GM19023 (cell line): ENCODE measurements around the gene SFTPD.
A peak's percentile ranks its signal among the peaks of the same experiment; 100 is the strongest.
"Not testable (repeated sequence)": the region's sequence is repeated elsewhere in the genome, so short reads cannot be mapped to it uniquely, and the experiment has no call there.

Experiments used
- ATAC-seq: cut with Tn5 transposase; IDR thresholded peaks from one replicate; pipeline ENCODE4 v1.9.1; 2021; ENCODE audit warnings: mild to moderate bottlenecking, moderate library complexity; ENCODE audit not compliant: unreplicated experiment

The SFTPD gene

DNA sequence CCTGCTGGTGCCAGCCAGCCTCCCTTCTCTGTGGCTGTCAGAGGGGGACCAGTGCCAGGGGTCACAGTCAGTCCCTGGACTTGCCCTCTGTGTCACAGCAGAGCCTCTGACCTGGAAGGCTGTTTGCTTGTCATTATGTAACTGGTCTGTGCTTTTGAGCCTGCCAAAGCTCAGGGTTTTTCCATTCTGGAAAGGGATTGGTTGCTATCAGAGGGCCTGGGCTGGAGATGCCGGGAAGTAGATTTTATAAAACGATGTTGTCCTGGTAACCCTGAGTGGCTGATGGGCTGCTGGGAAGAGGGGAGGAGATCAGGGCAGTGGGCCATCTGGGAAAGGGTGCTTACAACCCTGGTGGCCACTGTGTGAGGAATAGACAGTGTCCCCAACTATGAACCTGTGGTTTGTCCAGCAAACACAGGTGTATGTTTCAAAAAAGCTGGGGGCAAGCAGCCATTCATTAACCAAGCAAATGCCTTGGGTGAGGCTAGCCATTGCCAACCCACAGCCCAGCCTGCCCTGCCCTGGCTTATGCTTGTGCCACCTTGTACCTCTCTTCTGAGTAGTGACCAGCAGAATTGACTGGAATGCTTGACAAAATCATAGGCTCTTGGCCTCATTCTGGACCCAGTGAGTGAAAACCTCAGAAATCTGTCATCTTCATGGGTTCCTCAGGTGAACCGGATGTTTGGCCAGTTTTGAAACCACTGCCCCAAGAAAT lies 21.6 kb downstream of the SFTPD start:
- ATAC-seq, result no peak

DNA sequence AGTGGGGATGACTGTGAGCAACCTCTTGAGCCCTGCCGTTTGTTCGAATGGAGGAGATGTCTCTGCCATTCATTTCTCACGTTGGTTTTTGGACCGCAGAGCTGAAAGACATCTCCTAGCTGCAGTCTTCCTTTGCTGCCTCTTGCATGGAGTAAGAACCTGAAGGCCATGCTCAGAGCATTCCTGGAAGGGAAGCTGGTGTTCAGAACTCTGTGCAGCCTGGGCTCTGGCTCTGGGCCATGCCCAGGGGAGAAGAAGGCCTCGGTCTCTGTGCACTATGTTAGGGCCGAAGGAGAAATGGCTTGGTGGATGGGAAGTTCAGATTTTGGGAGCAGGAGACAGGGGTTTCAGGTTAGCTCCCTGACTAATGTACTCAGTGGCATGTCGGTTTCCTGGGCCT lies 22.9 kb downstream of the SFTPD start:
- ATAC-seq, result no peak

DNA sequence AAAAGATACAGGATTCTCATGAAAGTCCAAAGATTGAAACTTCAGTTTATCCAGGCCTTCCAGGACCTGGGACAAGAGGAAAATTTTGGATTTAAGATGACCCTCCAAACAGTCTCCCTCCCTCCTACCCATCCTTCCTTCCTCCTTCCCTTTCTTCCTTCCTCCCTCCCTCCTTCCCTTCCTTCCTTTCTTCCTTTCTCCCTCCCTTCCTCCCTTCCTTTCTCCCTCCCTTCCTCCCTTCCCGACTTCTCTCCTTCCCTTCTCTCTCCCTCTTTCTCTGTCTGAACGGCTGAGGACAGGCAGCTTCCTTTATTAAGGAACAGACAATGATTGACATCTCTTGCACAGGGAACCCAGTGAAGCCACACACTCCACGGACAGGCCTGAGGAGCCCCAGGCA lies 23.3 kb downstream of the SFTPD start:
- no peak for ATAC-seq

DNA sequence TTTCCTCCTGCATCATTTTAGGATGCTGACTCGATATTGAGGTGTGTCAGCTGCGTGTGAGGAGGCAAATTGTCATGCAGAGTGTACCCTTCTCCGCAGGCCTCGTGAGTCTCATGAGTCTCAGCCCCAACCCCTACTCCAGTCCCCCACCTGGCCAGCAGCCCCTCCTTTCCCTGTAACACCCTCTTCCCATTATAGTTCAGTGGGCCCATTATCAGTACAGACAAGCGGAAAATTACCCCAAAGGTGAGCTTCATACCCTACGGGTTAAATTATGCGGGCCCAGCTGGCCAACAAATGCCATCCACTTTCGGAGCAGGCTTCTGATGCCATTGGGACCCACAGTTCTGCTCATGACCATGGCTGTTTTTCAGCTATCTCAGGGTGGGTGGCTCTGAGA lies 25.2 kb downstream of the SFTPD start:
- ATAC-seq, result no peak

DNA sequence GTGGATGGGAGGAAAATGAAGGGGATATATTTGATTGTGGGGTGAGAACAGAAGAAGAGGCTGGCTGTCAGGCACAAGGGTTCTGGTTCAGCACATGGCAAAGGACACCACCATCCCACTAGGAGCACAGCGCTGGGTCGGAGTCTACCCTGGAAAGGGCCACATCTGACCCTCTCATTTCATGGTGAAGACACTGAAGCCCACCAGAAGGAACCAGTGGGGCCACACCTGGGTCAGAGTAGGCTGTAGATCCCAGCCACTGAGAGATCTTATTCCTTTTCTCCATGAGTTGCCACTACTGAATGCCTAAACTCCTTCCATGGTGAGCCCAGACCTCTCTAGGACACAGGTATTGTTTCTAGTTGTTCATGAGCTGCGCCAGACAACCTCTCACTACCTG lies 25.8 kb downstream of the SFTPD start:
- no peak for ATAC-seq

DNA sequence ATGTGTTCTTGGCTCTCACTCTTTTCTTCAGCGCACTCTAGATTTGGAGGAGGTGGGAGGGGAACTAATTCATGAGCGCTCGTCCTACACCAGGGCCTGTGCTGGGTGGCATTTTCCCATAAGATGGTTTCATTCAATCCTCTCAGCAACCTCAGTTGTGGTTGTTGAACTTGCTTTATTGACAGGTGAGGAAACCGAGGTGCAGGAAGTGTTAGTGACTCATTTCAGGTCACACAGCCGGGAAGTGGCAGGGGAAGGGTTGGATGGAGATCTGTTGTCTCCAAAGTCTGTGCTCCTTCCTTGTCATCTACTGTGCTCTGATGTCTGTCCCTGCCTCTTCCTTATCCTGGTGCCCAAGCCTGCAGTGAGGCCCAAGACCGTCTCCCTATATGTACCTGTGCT lies 26.9 kb downstream of the SFTPD start:
- not testable (repeated sequence) for ATAC-seq

DNA sequence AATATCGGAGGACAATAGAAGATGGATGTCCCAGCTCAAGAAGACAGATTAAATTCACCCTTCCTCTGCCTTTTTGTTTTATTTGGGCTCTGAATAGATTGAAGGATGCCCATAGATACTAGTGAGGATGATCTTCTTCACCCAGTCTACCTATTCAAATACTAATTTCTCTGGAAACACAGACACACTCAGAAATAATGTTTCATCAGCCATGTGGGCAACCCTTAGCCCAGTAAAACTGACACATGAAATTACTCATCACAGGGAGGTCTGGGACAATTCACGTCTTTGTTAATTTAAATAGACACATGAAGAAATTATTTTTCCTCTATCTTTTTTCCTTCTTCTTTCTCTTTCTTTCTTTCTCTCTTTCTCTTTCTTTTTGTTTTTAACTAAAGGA lies 33.1 kb downstream of the SFTPD start:
- ATAC-seq, result not testable (repeated sequence)

DNA sequence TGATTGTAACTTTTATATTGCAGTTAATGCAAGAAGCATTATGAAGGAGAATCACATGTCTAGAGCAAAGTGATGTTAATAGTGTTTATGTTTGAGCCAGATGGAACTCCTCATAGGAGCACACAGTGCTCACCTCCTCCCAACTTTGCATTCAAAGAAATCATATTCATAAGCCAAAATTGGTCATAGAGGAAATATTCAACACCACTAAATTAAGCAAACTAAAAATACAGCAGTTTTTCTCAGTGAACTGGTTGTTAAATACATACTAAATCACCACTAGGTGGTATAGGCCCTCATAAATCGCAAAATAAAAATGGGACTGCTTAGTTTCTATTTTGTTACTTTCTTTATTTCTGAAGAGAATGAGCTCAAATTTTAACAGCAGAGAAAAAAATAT lies 34.4 kb downstream of the SFTPD start:
- ATAC-seq, result not testable (repeated sequence)

DNA sequence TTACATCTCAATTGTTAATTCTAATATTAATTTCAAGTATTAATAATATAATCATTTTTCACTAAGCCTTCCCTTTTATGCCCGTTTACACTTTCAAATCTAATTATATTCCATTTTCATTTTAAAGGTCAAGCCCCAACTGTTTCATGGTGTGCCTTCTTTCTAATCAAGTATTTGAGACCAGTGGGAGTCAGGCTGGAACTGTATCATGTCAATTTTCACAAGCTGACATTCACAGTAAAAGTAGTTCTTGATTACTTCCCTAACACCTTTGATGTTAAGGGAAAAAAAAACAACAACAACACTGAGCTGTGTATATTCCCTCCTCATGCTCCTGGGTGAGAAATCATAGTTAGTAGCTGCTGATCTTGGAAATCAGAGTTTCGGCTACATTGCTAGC lies 38.1 kb downstream of the SFTPD start:
- no peak for ATAC-seq

DNA sequence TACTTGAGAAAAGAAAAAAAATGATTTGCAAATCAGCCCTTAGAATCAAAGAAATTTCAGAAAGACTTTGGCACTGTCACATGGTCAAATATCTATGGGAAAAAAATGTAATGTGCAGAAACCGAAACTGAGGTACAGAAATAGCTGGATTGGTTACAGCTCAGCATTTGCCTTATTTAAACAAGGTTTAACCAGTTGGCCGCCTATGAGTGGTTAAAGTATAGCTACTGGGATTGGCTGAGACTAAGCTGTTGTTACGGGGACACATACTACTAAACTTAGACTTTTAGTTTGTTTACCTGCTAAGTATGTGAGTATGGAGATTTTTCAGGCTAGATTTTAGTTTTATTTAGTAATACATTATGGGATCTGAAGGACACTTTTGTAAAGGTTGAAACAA lies 38.6 kb downstream of the SFTPD start:
- ATAC-seq, result no peak

DNA sequence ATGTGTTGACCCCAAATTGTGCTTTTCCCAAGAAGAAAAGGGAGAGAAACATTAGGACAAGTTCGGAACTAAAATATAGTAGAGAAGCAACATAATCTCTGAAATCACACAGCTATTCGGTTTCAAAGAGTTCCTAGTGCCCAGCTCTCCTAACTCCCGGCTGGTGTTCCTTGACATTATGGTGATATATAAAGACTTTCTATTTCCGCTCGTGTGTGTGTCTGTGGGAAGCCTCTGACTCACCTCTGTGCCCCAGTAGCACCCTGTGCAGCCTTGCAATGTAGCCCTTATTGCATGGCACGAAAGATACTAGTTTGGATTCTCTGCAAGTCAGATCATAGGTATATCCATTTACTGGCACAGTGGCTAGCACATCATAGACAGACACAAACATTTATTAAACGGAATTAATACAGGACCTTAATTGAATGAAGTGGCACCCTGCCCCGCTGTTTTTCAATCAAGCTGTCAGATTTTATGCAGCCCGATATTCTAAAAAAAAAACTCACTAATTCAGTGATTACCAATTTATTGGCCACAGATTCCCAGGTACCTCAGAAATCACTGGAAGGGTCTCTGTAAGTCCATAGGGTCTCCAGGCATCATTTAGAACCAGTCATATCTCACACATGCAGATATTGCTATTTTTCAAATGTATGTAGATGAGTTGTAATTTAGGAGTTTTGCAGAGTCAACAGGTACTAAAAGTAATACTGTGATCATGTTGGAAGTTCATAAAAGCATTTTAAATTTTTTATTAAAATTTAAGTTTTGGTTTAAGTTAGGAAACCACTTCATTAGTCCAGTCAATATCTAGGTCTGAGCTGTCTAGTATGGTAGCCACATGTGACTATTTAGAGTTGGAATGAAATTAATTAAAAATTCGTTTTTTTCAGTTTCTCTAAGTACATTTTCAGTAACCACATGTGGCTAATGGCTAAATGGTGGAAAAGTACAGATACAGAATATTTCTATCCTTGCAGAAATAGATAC lies 43.3 kb downstream of the SFTPD start:
- ATAC-seq, result no peak

DNA sequence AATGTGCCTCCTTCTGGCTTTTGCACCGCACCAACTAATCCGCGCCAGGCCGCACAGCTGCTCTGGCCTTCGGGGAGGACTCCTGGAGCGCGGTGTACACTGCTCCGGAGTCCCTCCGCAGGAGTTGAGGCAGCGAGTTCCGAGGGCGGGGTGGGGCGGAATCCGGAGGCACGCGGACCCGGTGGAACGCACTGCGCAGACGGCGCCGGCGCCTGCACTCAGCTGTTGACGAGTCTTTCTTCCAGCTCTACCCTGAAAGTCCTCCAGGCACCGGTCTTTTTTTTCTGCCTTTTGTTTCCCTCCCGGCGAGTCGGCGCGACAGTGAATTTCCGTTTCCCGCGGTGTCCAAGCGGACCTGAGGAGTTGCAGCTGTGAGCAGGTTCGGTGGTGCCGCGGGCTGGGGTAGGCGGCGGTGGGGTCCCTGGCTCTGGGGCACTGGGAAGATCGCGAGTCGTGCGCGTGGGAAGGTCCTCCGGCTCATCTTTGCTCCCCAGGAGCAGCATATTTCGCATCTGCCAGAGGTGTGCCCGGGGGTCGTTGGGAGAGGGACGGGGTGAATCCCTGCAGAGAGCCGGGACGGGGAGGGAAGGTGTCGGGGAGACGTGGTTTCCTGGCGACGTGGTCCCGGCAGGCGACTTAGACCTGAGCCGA lies 44.1 kb downstream of the SFTPD start:
- peak; percentile 67 for ATAC-seq

DNA sequence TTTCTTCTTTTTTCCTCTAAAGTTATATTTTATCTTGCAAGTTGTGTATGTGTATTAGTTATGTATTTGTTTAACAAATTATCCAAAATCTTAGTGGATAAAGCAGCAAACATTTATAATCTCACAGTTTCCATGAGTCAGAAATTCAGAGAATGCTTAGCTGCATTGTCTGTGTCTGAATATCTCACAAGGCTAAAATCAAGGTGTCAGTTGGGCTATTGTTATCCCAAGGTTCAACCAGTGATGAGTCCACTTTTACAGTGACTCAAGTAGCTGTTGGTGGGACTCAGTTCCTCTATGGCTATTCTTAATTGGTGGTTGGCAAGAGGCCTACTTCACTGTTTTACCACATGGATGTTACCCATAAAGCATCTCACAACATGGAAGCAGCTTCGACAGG lies 47.3 kb downstream of the SFTPD start:
- not testable (repeated sequence) for ATAC-seq

DNA sequence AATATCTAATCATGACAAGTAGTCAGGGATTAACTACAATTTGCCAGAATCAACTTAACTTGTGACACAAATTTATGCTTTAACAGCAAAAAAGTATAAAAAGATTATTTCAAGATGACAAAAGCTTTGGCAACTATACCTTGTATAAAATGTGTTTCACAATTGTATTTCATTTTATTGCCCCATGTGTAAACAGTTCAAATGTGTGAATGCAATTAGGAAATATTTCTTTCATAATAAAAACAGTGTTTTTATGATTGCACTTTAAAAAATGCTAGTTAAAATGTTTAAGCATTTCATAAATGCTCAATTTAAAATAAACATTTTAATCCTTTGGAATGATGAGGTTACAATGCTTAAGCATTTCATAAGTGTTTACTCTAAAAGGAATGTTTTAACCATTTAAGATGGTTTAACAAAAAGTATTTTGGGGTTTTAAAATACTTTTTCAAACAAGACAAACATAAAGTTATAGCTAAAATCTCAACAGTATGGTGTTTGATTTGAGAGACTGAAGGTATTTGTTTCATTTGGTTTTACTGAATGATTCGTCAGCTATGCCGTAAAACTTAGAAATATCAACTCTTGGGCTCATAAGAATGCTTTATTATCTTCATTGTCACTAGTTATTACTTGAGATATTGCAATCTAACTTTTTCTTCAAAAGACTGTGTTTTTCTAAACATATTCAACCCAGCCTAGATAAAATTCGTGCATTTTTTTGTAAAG lies 50.1 kb downstream of the SFTPD start:
- ATAC-seq, result no peak

DNA sequence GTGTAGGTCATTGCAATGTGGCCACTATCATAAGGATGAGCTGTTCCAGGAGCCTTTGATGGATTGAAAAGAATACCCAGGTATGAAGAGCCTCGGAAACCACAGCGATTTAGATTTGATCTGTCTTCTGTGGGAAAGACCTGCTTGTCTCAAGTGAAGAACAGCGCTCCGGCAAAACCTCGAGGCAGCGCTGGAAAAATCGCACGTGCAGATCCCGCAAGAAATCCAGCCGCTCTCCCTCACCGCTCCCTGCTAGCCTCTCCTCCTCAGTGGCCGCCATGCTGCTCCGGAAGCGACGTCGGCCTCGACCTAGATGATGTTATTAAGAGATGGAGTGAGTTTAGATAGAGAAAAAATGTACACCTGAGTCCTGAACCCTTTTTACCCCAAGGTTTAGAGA lies 56.0 kb downstream of the SFTPD start:
- ATAC-seq, result not testable (repeated sequence)

DNA sequence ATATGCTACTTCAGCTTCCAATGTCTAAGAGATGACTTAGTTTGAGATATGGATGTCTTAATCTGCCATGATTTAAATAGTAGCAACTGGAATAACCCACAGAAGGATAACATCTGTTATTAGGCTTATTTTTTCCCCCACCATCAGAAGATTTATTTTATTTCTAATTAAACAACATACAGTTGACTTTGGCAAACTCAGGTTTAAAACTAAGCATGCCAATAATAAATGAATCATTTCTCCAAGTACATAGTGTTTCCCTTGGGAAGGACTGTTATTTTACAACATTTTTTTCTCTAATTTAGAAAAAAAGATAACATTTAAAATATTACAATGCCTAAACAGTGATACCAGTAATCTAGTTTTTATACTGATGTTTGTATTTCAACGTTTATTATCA lies 58.4 kb downstream of the SFTPD start:
- no peak for ATAC-seq

DNA sequence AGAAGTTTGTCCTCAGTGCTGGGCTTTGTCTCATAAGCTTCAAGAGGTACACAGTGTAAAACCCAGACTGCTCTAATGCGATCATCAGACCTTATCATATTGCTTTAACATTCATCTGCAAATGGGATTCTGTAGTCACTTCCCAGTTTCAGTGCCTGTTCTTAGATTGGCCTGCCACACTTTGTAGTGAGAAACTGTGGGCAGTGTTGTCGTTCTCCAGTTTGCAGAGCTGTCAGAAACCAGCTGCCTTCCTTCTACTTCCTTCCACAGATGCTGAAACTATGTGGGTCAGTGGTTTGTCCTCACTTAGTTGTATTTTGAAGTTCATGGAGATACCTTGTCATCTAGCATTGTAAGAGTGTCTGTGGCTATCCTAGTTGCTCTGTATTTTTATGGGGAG lies 59.9 kb downstream of the SFTPD start:
- ATAC-seq, result not testable (repeated sequence)
